Activated CD4-positive, alpha-beta T cell treated with anti-CD3 and anti-CD28 coated beads, Interleukin-2, amount 10 ng/mL, durations not matched to agents 7 days and 5 days (primary cell): Measurements from ENCODE around the gene ATP11C. TPM values are rescaled to one million over a fixed set of nuclear protein-coding genes. Genes with fewer than 3 reads are reported as not detected.
A peak's percentile ranks its signal among the peaks of the same experiment; 100 is the strongest.
"Not testable (repeated sequence)": the region's sequence is repeated elsewhere in the genome, so short reads cannot be mapped to it uniquely, and the experiment has no call there.

Experiments used
- CTCF ChIA-PET: fragments of 350-600 bp; sonication (Branson Sonifier 250); formaldehyde crosslinking; loops from one replicate; lab custom pipeline; 2021; ENCODE audit warnings: antibody characterized with exemption; lab: Charles Lee
- POLR2A ChIA-PET: fragments of 350-600 bp; sonication (Branson Sonifier 250); formaldehyde crosslinking; loops from one replicate; lab custom pipeline; 2021; ENCODE audit warnings: antibody characterized with exemption; lab: Charles Lee
- DNase-seq: peaks from one replicate; pipeline ENCODE4 v3.0.0-alpha.2; 2020
- H3K27ac Mint-ChIP-seq: one replicate; pipeline ENCODE4 v1.8.0; 2021; ENCODE audit warnings: mild to moderate bottlenecking, moderate library complexity, mixed read lengths
- H3K27me3 Mint-ChIP-seq: one replicate; pipeline ENCODE4 v1.8.0; 2021; ENCODE audit warnings: mixed read lengths
- H3K36me3 Mint-ChIP-seq: one replicate; pipeline ENCODE4 v1.8.0; 2021; ENCODE audit warnings: low read depth, mixed read lengths
- H3K4me1 Mint-ChIP-seq: one replicate; pipeline ENCODE4 v1.8.0; 2021; ENCODE audit warnings: mixed read lengths
- H3K4me3 Mint-ChIP-seq: one replicate; pipeline ENCODE4 v1.8.0; 2021; ENCODE audit warnings: mild to moderate bottlenecking, moderate library complexity, mixed read lengths
- H3K9me3 Mint-ChIP-seq: one replicate; pipeline ENCODE4 v1.8.0; 2021; ENCODE audit warnings: mixed read lengths
- total RNA-seq, 2 experiments: library from RNA; stranded (reverse); gene quantifications; one replicate each; pipeline ENCODE4 v1.2.3, GENCODE V29; 2021

ATP11C gene
- total RNA-seq, 2 experiments from 2014 or later, result 13.8 to 15.4 TPM

GRCh38 chrX:139836335-139836734 lies 96.5 kb downstream of the ATP11C start:
- CTCF ChIA-PET, H3K27ac Mint-ChIP-seq, DNase-seq, H3K36me3 Mint-ChIP-seq, H3K27me3 Mint-ChIP-seq, POLR2A ChIA-PET, H3K4me3 Mint-ChIP-seq, H3K9me3 Mint-ChIP-seq: not testable (repeated sequence)
- peaks cover 13% of the 10 kb centered on the region for H3K4me1 Mint-ChIP-seq

GRCh38 chrX:139834879-139835278 lies 98.0 kb downstream of the ATP11C start:
- Mint-ChIP-seq H3K27me3 (no peaks in the 10 kb centered on the region), H3K27ac (no peak overlapping the region), H3K4me3 (no peak overlapping the region), H3K36me3 (peaks cover 3% of the 10 kb centered on the region), H3K9me3 (peaks cover 2% of the 10 kb centered on the region), H3K4me1 (peaks cover 21% of the 10 kb centered on the region)
- POLR2A ChIA-PET, result no interaction called here
- CTCF ChIA-PET, result interaction anchor here (1.6 kb wide), 1 partner anchor 11 kb away, joined by 3 read pairs; no protein-coding TSS in a partner anchor
- no peak for DNase-seq

GRCh38 chrX:139832718-139833309 lies 100.0 kb downstream of the ATP11C start:
- ChIA-PET POLR2A (no interaction called here), CTCF (no interaction called here)
- H3K4me3 Mint-ChIP-seq, result no peak overlapping the region
- H3K4me1 Mint-ChIP-seq, result peaks cover 24% of the 10 kb centered on the region
- H3K27ac Mint-ChIP-seq, result no peak overlapping the region
- DNase-seq, result no peak
- no peaks in the 10 kb centered on the region for H3K9me3 Mint-ChIP-seq
- no peaks in the 10 kb centered on the region for H3K27me3 Mint-ChIP-seq
- H3K36me3 Mint-ChIP-seq, result no peaks in the 10 kb centered on the region

GRCh38 chrX:139831675-139832456 lies 101.0 kb downstream of the ATP11C start:
- no peak for DNase-seq
- Mint-ChIP-seq H3K27ac (no peak overlapping the region), H3K36me3 (no peaks in the 10 kb centered on the region), H3K27me3 (no peaks in the 10 kb centered on the region), H3K4me3 (no peak overlapping the region), H3K9me3 (no peaks in the 10 kb centered on the region), H3K4me1 (peaks cover 24% of the 10 kb centered on the region)
- POLR2A ChIA-PET, result no interaction called here
- CTCF ChIA-PET, result no interaction called here

GRCh38 chrX:139831017-139831416 lies 101.8 kb downstream of the ATP11C start:
- no peaks in the 10 kb centered on the region for H3K36me3 Mint-ChIP-seq
- H3K27ac Mint-ChIP-seq, result no peak overlapping the region
- H3K27me3 Mint-ChIP-seq, result no peaks in the 10 kb centered on the region
- no peaks in the 10 kb centered on the region for H3K9me3 Mint-ChIP-seq
- H3K4me3 Mint-ChIP-seq, result no peak overlapping the region
- CTCF ChIA-PET, result no interaction called here
- DNase-seq, result no peak
- H3K4me1 Mint-ChIP-seq, result peaks cover 24% of the 10 kb centered on the region
- POLR2A ChIA-PET, result no interaction called here

GRCh38 chrX:139828830-139829229 lies 104.0 kb downstream of the ATP11C start:
- Mint-ChIP-seq H3K9me3 (no peaks in the 10 kb centered on the region), H3K27ac (no peak overlapping the region)
- CTCF ChIA-PET, result interaction anchor here (1.1 kb wide), 1 partner anchor 14 kb away, joined by 3 read pairs; no protein-coding TSS in a partner anchor

GRCh38 chrX:139828033-139828432 lies 104.8 kb downstream of the ATP11C start:
- Mint-ChIP-seq H3K36me3 (peaks cover 4% of the 10 kb centered on the region), H3K4me1 (peaks cover 24% of the 10 kb centered on the region), H3K27ac (no peak overlapping the region), H3K4me3 (no peak overlapping the region), H3K27me3 (no peaks in the 10 kb centered on the region), H3K9me3 (no peaks in the 10 kb centered on the region)
- DNase-seq, result no peak
- CTCF ChIA-PET, result interaction anchor here (0.6 to 1.1 kb wide), 2 partner anchors 8 to 13 kb away, joined by 3 read pairs; no protein-coding TSS in a partner anchor
- POLR2A ChIA-PET, result no interaction called here

More at GRCh38 chrX:139828830-139829229, 104.0 kb downstream of the ATP11C start:
- Mint-ChIP-seq H3K27me3 (no peaks in the 10 kb centered on the region), H3K4me3 (no peak overlapping the region), H3K4me1 (peaks cover 24% of the 10 kb centered on the region), H3K36me3 (peaks cover 4% of the 10 kb centered on the region)
- DNase-seq, result no peak
- POLR2A ChIA-PET, result no interaction called here

GRCh38 chrX:139826065-139827044 lies 106.5 kb downstream of the ATP11C start:
- DNase-seq, result no peak
- Mint-ChIP-seq H3K36me3 (peaks cover 4% of the 10 kb centered on the region), H3K27ac (no peak overlapping the region), H3K4me1 (peaks cover 11% of the 10 kb centered on the region), H3K4me3 (no peak overlapping the region), H3K27me3 (no peaks in the 10 kb centered on the region), H3K9me3 (no peaks in the 10 kb centered on the region)
- ChIA-PET POLR2A (no interaction called here), CTCF (no interaction called here)

- POLR2A ChIA-PET, result no interaction called here
- H3K9me3 Mint-ChIP-seq, result no peaks in the 10 kb centered on the region
- H3K4me1 Mint-ChIP-seq, result peaks cover 4% of the 10 kb centered on the region
- H3K36me3 Mint-ChIP-seq, result peaks cover 4% of the 10 kb centered on the region
- no peak for DNase-seq
- no peak overlapping the region for H3K4me3 Mint-ChIP-seq
- H3K27ac Mint-ChIP-seq, result no peak overlapping the region
- H3K27me3 Mint-ChIP-seq, result no peaks in the 10 kb centered on the region
- CTCF ChIA-PET, result no interaction called here
These were observed 107.2 kb downstream of the ATP11C start for GRCh38 chrX:139825618-139826017.

- POLR2A ChIA-PET, result no interaction called here
- no peak overlapping the region for H3K4me3 Mint-ChIP-seq
These were observed 109.0 kb downstream of the ATP11C start for GRCh38 chrX:139823806-139824205.

GRCh38 chrX:139820358-139820984 lies 112.4 kb downstream of the ATP11C start:
- no peaks in the 10 kb centered on the region for H3K27me3 Mint-ChIP-seq
- ChIA-PET POLR2A (no interaction called here), CTCF (interaction anchor here (0.6 kb wide), 3 partner anchors 8 to 1521 kb away, joined by 3 read pairs; no protein-coding TSS in a partner anchor)
- no peak overlapping the region for H3K27ac Mint-ChIP-seq
- H3K36me3 Mint-ChIP-seq, result peaks cover 17% of the 10 kb centered on the region
- H3K9me3 Mint-ChIP-seq, result no peaks in the 10 kb centered on the region
- no peak for DNase-seq
- peaks cover 21% of the 10 kb centered on the region for H3K4me1 Mint-ChIP-seq
- no peak overlapping the region for H3K4me3 Mint-ChIP-seq

More at GRCh38 chrX:139823806-139824205, 109.0 kb downstream of the ATP11C start:
- CTCF ChIA-PET, result no interaction called here
- H3K9me3 Mint-ChIP-seq, result no peaks in the 10 kb centered on the region
- DNase-seq, result no peak
- H3K27me3 Mint-ChIP-seq, result no peaks in the 10 kb centered on the region
- H3K27ac Mint-ChIP-seq, result no peak overlapping the region
- peaks cover 4% of the 10 kb centered on the region for H3K36me3 Mint-ChIP-seq
- peaks cover 3% of the 10 kb centered on the region for H3K4me1 Mint-ChIP-seq

GRCh38 chrX:139816204-139816603 lies 116.6 kb downstream of the ATP11C start:
- Mint-ChIP-seq H3K4me3 (no peak overlapping the region), H3K36me3 (peaks cover 26% of the 10 kb centered on the region), H3K27me3 (no peaks in the 10 kb centered on the region), H3K9me3 (no peaks in the 10 kb centered on the region), H3K4me1 (peaks cover 21% of the 10 kb centered on the region), H3K27ac (peak overlapping the region; percentile 42)
- ChIA-PET POLR2A (no interaction called here), CTCF (no interaction called here)
- no peak for DNase-seq
